DND-41 (cell line): ENCODE measurements around the gene POLD2.
A peak's percentile ranks its signal among the peaks of the same experiment; 100 is the strongest.
"Not testable (repeated sequence)": the region's sequence is repeated elsewhere in the genome, so short reads cannot be mapped to it uniquely, and the experiment has no call there.

ENCODE experiments used
- ATAC-seq: fragments of 200-7000 bp; cut with Tn5 transposase; 3 replicates; pipeline ENCODE4 v1.9.1; 2021; ENCODE audit warnings: low read depth; ENCODE audit not compliant: insufficient read depth
- DNase-seq: peaks from one replicate; pipeline ENCODE4 v3.0.0-alpha.2; 2020
- H2AFZ ChIP-seq: 2 replicates; pipeline ENCODE4 v1.6.0; 2012; ENCODE audit warnings: low read depth, low read length
- H3K27ac ChIP-seq: 2 replicates; pipeline ENCODE4 v1.5.1; 2012; ENCODE audit warnings: low read length, inconsistent platforms
- H3K27me3 ChIP-seq: fragments of 200-600 bp; sonication (generic); 2 replicates; pipeline ENCODE4 v1.6.0; 2012; ENCODE audit warnings: low read length, mild to moderate bottlenecking, inconsistent platforms; ENCODE audit not compliant: insufficient read depth, poor library complexity
- H3K36me3 ChIP-seq: 2 replicates; pipeline ENCODE4 v1.5.1; 2012; ENCODE audit warnings: low read length, inconsistent platforms; ENCODE audit not compliant: insufficient read depth
- H3K4me1 ChIP-seq: 2 replicates; pipeline ENCODE4 v1.5.1; 2012; ENCODE audit warnings: mild to moderate bottlenecking, low read length; ENCODE audit not compliant: insufficient read depth
- H3K4me2 ChIP-seq: 2 replicates; pipeline ENCODE4 v1.6.0; 2012; ENCODE audit warnings: mild to moderate bottlenecking, moderate library complexity, low read length, inconsistent platforms; ENCODE audit not compliant: insufficient read depth
- H3K4me3 ChIP-seq, 2 experiments: fragments of 200-600 bp in 1 of 2; shearing (Covaris generic) in 1 of 2; 2 replicates each; pipeline ENCODE4 v1.5.1; 2012 to 2016; ENCODE audit warnings: inconsistent platforms in 2 of 2, low read length in 2 of 2, mild to moderate bottlenecking in 2 of 2, low read depth in 1 of 2, moderate library complexity in 1 of 2
- H3K79me2 ChIP-seq: 2 replicates; pipeline ENCODE4 v1.6.0; 2012; ENCODE audit warnings: low read length, inconsistent platforms; ENCODE audit not compliant: insufficient read depth
- H3K9ac ChIP-seq: 2 replicates; pipeline ENCODE4 v1.6.0; 2012; ENCODE audit warnings: low read depth, mild to moderate bottlenecking, inconsistent platforms, low read length, moderate library complexity
- H3K9me3 ChIP-seq: 2 replicates; pipeline ENCODE4 v1.5.1; 2012; ENCODE audit warnings: low read length, moderate library complexity, mild to moderate bottlenecking, inconsistent platforms; ENCODE audit not compliant: insufficient read depth, severe bottlenecking
- H4K20me1 ChIP-seq: 2 replicates; pipeline ENCODE4 v1.6.0; 2012; ENCODE audit warnings: low read length; ENCODE audit not compliant: insufficient read depth
- EZH2 ChIP-seq: IDR thresholded peaks from 3 replicates; pipeline ENCODE4 v1.6.1; 2012; ENCODE audit warnings: borderline replicate concordance, low read depth, mild to moderate bottlenecking, moderate library complexity, low read length, inconsistent platforms; ENCODE audit not compliant: severe bottlenecking
- TF ChIP-seq, protein P1 (sequence below): IDR thresholded peaks from 2 replicates; pipeline ENCODE4 v1.5.1; 2012; ENCODE audit warnings: borderline replicate concordance, low read length, moderate library complexity, mild to moderate bottlenecking; ENCODE audit not compliant: poor library complexity, severe bottlenecking; ENCODE audit errors: extremely low read depth

POLD2 gene

DNA sequence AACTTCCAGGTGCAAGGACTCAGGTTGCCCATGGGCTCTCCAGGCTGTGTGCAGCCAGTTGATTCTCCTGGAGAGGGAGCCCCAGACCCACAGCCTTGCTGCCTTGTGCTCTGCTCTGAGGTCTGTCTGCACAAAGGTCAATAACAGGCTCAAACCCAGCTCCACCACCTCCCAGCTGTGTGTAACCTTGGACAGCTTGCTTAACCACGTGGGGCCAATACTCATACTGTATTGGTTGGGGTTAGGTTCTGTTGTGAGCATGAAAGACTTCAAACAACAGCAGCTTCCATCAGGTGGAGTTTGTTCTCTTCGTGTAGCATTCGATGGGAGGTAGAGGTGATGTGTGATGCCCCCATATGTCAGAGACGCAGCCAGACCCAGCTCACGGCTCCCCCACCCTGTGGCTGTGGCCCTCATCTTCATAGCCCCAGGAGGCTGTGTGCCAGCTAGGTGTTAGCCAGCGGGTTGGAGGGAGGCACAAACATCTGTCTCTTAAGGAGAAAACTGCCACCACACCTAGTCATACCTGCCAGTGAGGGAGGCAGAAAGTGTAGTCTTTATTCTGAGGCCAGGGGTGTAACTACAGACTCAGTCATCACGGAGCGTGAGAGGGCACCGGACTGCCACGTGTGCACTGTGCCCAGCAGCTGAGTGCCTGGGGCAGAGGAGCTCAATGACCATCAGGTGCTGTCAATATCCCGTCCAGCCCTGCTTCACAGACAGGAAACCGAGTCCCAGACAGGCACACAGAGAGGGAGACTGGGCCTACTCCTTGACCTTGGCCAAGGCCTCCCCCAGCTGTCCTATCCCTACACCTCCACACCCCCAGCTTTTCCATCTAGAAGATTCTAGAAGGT, 8.1 kb upstream of the POLD2 start:
- Histone ChIP-seq H3K4me1 (no peaks in the 10 kb centered on the region), H3K79me2 (no peaks in the 10 kb centered on the region), H3K27me3 (no peaks in the 10 kb centered on the region), H4K20me1 (no peaks in the 10 kb centered on the region), H3K9me3 (no peaks in the 10 kb centered on the region), H3K9ac (no peak overlapping the region), H3K4me3 (no peak overlapping the region), H3K36me3 (no peaks in the 10 kb centered on the region), H3K4me2 (no peak overlapping the region), H3K27ac (no peak overlapping the region), H2AFZ (no peak overlapping the region)
- no peak for DNase-seq
- TF ChIP-seq, protein P1, sequence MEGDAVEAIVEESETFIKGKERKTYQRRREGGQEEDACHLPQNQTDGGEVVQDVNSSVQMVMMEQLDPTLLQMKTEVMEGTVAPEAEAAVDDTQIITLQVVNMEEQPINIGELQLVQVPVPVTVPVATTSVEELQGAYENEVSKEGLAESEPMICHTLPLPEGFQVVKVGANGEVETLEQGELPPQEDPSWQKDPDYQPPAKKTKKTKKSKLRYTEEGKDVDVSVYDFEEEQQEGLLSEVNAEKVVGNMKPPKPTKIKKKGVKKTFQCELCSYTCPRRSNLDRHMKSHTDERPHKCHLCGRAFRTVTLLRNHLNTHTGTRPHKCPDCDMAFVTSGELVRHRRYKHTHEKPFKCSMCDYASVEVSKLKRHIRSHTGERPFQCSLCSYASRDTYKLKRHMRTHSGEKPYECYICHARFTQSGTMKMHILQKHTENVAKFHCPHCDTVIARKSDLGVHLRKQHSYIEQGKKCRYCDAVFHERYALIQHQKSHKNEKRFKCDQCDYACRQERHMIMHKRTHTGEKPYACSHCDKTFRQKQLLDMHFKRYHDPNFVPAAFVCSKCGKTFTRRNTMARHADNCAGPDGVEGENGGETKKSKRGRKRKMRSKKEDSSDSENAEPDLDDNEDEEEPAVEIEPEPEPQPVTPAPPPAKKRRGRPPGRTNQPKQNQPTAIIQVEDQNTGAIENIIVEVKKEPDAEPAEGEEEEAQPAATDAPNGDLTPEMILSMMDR = peak; percentile 30
- no peak for TF ChIP-seq EZH2
- ATAC-seq = peak; percentile 58; the same call in 2 of the 3 replicates

- ATAC-seq = no peak
- no peaks in the 10 kb centered on the region for H3K36me3 ChIP-seq
- H3K4me3 ChIP-seq = no peak overlapping the region
- peaks cover 5% of the 10 kb centered on the region for H3K4me1 ChIP-seq
- no peak overlapping the region for H2AFZ ChIP-seq
- TF ChIP-seq EZH2 = no peak
- TF ChIP-seq, protein P1 = no peak
- H3K27me3 ChIP-seq = no peaks in the 10 kb centered on the region
- 0 out of 2 replicates have a peak, but pooled peaks cover 1% of the 10 kb centered on the region for H3K79me2 ChIP-seq
- H4K20me1 ChIP-seq = no peaks in the 10 kb centered on the region
- no peak for DNase-seq
- H3K4me2 ChIP-seq = no peak overlapping the region
- no peak overlapping the region for H3K9ac ChIP-seq
- no peak overlapping the region for H3K27ac ChIP-seq
- no peaks in the 10 kb centered on the region for H3K9me3 ChIP-seq
These were observed 5.6 kb upstream of the POLD2 start for GRCh38 chr7:44128721-44129582.

GRCh38 chr7:44127161-44127560, 3.8 kb upstream of the POLD2 start:
- no peaks in the 10 kb centered on the region for H3K36me3 ChIP-seq
- H3K27ac ChIP-seq = no peak overlapping the region
- no peak for DNase-seq
- no peaks in the 10 kb centered on the region for H3K9me3 ChIP-seq
- H3K9ac ChIP-seq = no peak overlapping the region
- no peak overlapping the region for H3K4me2 ChIP-seq
- H4K20me1 ChIP-seq = no peaks in the 10 kb centered on the region; the same call in 1 of the 2 replicates
- H3K4me1 ChIP-seq = peaks cover 16% of the 10 kb centered on the region
- no peak overlapping the region for H2AFZ ChIP-seq
- no peaks in the 10 kb centered on the region for H3K27me3 ChIP-seq
- ATAC-seq = no peak
- TF ChIP-seq, protein P1 = no peak
- no peak for TF ChIP-seq EZH2
- H3K4me3 ChIP-seq = no peak overlapping the region
- H3K79me2 ChIP-seq = peaks cover 16% of the 10 kb centered on the region

GRCh38 chr7:44126574-44126973, 3.2 kb upstream of the POLD2 start:
- not testable (repeated sequence) for DNase-seq, H2AFZ ChIP-seq, H3K27me3 ChIP-seq, ATAC-seq, H3K4me2 ChIP-seq, H3K27ac ChIP-seq, H3K36me3 ChIP-seq, H3K9ac ChIP-seq, H3K4me3 ChIP-seq, H4K20me1 ChIP-seq, H3K9me3 ChIP-seq
- Histone ChIP-seq H3K79me2 (peaks cover 22% of the 10 kb centered on the region), H3K4me1 (peaks cover 22% of the 10 kb centered on the region)
